IPS-11a (cell line): ENCODE results near the gene CCR2.
"Not testable (repeated sequence)": the region's sequence is repeated elsewhere in the genome, so short reads cannot be mapped to it uniquely, and the experiment has no call there.

Experiments
- H3K4me3 ChIP-seq: one replicate; pipeline ENCODE4 v1.5.1; 2013; ENCODE audit warnings: low read depth, low read length, control low read depth

CCR2 gene

DNA sequence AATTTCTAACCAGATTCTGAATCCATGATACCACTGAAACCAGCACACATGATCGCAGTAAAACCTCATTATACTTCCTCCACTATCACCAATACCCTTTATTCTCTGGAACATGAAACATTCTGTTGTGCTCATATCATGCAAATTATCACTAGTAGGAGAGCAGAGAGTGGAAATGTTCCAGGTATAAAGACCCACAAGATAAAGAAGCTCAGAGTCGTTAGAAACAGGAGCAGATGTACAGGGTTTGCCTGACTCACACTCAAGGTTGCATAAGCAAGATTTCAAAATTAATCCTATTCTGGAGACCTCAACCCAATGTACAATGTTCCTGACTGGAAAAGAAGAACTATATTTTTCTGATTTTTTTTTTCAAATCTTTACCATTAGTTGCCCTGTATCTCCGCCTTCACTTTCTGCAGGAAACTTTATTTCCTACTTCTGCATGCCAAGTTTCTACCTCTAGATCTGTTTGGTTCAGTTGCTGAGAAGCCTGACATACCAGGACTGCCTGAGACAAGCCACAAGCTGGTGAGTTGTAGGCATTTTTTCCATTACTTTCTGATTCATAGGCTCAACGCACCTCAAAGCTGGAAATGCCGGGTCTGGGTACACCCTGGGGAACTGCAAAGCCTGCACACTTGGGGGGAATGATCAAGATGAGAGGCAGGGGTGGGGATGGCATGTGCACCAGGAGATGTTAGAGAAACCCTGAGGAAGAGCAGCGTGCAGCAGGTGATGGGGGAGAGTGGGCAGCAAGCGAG lies at the start of gene CCR2:
Gene CCR2 (plus strand): TSS at position 465 of the 764 bp plus-strand sequence. CDS start 3,417 bp downstream, outside the sequence.
- no peak within 1 kb of the TSS for H3K4me3 ChIP-seq

DNA sequence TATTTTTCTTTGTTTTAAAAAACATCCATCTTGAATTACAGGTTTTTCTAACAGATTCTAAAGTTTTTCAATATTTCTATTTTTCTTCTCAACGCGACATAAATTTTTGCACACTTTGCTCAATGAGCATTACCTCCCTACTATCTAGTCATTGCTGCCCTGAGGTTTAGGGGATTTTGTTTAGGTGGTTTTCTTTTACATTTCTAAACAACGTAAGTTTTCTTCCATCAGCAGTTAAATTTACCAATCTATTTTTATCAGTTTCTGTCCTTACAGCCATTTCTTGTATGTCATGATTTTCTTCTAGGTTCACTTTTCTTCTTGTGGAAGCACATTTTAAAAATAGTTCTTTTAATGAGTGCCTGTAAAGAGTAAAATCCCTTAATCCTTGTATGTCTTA lies 49.2 kb upstream of the CCR2 start:
- H3K4me3 ChIP-seq: no peak overlapping the region

DNA sequence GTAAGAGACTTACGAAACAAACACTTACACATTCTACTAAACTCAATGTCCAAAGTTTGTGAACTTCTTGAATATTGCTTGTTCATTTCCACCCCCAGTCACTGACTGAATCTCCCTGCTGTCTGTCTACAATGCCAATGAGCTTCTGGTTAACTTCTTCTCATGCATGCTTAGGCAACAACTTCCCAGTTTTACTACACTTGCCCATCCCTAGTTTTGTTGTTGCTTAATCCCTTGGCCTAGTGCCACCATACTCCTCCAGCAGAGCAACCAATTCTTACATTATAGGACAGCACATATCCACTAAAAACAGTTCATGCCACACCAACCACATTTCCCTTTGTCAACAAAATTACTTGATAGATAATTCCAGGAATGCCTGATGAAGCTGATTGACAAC lies 40.9 kb upstream of the CCR2 start:
- H3K4me3 ChIP-seq: no peak overlapping the region

DNA sequence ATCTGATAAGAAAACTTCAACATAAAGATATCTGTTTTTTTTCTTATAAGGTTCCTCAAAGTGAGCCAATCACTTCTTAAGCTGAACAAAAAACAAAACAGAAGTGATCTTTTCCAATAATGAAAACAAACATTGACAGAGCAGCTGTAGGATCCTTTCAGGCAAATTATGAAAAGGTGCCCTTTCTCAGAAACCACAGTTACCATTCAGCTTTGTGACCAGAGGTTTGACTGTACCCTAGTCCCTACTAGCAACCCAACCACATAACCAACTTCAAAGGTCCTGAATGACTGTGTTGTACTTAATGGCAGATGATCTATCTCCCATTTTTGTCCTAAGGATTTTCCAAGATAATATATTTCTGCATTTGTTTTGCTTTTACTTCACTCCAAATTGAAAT lies 39.4 kb upstream of the CCR2 start:
- no peak overlapping the region for H3K4me3 ChIP-seq

DNA sequence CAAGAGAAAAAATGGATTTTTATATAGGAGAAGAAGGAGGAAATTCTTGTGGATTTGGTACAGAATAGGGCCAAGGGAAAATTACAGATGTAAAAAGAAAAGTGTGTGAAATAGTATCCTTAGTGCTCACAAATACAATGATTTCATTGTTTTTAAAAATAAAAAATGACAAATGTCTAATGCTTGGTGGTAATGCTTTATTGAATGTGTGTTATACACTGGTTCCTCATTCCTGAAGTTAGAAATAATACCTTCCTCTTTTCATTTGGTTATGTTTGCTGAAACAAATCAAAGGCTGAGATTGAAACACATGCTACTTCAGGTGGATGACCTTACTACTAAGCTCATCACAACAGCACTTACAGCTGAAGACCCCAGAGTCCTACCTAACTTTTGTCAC lies 37.7 kb upstream of the CCR2 start:
- no peak overlapping the region for H3K4me3 ChIP-seq

DNA sequence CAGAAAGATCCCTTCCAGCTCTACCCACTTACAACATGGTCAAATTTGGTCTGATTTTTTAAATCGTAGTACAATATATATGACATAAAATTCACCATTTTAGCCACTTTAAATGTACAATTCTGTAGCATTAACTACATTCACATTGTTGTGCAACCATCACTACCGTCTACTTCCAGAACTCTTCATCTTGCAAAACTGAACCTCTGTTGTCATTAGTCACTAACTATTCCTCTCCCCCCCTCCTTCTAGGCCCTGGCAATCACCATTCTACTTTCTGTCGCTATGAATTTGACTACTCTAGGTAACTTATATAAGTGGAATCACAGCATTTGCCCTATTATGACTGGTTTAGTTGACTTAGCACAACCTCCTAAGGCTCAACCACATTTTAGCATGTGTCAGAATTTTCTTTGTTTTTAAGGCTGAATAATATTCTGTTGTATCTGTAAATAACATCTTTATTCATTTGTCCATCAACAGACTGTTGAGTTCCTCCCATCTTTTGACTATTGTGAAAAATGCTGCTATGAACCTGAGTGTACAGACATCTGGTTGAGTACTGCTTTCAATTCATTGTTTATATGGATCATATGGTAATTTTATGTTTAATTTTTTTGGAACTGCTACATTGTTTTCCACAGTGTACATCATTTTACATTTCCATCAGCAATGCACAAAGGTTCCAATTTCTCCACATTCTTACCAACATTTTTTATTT lies 35.5 kb upstream of the CCR2 start:
- H3K4me3 ChIP-seq: no peak overlapping the region

DNA sequence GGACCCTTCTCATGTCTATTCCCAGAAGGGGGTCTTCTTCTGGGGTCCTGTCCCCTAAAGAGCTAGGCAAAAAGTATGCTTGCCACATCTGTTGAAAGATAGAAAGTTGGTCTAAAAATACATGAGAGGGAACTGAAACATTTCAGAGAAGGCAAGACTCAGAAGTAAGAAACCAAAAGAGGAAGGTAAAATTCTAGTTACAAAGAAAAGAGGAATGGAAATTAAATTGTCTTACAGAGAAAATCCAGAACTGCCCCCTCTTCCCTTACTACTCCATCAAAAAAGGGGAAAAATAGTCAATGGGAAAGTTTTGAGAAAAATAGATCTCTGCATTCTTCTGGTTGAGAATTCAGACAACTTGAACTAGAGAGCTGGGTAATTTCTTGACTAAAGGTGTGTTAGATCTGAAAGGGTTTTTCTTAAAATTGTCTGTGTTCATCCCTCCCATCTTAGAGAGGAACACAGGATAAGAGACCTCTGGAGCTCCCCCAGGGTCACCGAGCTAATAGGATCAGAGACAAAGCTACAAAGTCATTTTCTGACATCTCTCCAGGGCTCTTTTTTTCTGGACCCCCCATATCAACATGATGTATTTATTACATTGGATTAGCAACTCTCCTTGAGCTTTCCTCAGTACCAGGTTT lies 32.3 kb upstream of the CCR2 start:
- no peak overlapping the region for H3K4me3 ChIP-seq

DNA sequence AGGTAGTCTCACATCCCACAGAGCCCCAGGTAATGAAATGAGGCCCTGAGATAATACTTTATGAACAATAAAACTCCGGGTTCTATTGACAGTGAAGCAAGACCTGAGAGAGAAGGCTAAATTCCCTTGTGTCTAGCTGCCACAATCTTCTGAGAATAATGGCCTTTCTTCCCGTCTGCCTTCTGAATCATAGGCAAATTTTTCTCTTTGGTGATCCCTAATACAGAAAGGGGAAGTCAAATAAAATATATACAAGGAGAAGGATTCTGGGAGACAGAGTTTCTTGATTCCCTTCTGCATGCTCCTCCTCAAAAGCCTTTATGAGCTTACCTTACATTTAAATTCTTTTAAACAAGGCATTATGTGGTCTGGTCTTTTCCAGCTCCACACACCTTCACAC lies 29.9 kb upstream of the CCR2 start:
- no peak overlapping the region for H3K4me3 ChIP-seq

DNA sequence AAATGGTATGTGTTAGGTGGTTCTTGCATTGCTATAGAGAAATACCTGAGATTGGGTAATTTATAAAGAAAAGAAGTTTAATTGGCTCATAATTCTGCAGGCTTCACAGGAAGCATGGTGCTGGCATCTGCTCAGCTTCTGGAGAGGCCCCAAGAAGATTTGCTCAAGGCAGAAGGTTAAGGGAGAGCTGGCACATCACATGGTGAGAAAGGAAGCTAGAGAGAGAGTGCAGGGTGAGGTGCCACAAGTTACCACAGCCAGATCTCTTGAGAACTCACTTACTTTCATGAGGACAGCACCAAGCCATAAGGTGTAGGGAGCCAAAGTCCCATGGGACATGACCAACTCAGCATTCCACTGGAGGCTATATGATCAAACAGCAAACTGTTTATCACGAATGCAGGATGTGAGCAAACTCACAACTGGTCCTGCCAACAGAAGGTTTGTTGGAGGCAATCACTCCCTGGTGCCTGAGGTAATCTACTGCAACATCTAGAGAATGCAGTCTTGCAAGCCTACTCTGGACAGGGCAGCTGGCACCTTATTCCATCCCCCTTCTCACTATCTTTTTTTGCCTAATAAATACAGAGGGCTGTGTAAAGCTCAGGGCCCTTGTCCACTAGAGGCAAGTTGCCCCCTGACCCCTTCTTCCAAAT lies 28.1 kb upstream of the CCR2 start:
- no peak overlapping the region for H3K4me3 ChIP-seq

DNA sequence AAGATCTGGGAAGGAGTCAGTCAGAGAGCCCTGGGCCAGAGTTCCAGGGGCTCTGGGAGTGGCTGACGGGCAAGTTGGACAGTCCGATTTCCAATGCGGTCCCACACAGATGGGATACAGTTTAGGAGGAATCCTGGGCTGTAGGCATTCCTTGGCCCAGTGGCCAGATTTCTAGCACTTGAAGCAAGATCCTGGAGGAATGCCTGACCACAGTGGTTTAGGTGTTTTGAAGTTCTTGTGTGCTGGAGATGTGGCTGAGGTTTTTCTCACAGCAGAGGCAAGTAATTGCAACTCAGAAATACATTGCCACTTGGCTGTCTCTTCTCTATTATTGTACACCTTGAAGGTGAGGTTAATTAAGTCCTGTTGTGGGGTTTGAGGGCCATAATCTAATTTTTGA lies 23.2 kb upstream of the CCR2 start:
- H3K4me3 ChIP-seq: not testable (repeated sequence)

DNA sequence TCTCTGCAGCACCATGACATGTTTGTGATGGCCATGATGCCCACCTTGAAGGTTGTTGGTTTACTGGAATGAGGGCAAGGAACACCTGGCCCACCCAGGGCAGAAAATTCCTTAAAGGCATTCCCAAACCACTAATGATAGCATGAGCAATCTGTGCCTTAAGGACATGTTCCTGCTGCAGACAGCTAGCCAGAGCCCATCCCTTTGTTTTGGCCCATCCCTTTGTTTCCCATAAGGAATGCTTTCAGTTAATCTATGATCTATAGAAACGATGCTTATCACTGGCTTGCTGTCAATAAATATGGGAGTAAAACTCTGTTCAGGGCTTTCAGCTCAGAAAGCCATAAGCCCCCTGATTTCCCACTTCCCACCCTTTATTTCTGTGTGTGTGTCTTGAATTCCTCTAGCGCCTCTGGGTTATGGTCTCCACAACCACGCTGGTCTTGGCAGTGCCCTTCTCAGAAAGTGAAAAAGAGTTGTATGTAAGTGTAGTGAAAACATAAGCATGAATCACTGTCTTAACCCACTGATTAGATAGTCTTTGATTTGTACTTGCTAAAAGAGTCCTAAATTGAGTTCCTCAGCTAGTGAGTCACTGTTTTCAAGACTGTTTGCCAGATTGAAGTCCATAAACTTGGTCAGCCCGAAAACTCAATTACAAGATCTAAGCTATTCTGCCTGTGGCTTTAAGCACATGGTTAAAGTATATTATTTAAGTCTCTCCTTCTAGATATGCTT lies 19.0 kb upstream of the CCR2 start:
- no peak overlapping the region for H3K4me3 ChIP-seq

DNA sequence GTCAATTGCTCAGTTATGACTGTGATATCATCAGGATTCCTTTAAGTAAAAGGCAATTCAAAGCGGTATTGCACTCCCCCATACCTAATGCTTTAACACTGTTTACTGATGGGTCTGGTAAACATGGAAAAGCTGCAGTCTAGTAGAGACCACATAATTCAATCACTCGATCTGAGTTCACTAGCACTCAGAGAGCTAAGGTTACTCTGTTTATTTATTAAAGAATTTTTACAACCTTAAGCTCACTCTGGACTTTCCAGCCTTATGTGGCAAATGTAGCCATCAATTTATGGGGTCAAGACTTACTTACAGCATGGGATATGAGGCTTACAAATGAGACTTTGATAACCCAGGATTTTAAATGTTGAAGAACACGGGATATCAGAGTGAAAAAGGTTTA lies 18.4 kb upstream of the CCR2 start:
- no peak overlapping the region for H3K4me3 ChIP-seq

DNA sequence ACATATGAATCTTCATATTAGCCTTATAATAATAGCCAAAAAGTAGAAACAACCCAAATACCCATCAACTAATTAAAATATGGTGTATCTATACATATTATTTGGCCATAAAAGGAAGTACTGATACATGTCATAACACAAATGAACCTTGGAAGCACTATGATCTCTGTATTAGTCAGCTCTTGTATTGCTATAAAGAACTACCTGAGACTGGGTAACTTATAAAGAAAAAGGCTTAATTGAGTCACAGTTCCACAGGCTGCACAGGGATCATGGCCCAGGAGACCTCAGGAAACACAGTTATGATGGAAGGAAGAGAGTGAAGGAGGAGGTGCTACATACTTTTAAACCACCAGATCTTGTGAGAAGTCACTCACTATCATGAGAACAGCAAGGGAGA lies 16.0 kb upstream of the CCR2 start:
- H3K4me3 ChIP-seq: no peak overlapping the region

DNA sequence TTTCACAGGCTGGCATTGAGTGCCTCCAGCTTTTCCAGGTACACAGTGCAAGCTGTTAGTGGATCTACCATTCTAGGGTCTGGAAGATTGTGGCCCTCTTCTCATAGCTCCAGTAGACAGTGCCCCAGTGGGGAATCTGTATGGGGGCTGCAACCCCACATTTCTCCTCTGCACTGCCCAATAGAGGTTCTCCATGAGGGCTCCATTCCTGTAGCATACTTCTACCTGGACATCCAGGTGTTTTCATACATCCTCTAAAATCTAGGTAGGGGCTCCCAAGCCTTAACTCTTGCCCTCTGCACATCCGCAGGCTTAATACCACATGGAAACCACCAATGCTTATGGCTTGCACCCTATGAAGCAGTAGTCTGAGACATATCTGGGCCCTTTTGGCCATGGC lies 15.1 kb upstream of the CCR2 start:
- H3K4me3 ChIP-seq: no peak overlapping the region

DNA sequence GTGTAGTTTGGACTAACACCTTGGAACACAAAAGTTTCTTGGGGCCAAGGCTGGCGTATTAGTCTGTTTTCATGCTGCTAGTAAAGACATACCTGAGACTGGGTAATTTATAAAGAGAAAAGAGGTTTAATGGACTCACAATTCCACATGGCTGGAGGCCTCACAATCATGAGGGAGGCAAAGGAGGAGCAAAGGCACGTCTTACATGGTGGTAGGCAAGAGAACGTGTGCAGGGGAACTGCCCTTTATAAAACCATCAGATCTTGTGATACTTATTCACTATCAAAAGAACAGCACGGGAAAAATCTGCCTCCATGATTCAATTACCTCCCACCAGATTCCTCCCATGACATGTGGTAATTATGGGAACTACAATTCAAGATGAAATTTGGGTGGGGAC lies 9.4 kb upstream of the CCR2 start:
- H3K4me3 ChIP-seq: no peak overlapping the region

DNA sequence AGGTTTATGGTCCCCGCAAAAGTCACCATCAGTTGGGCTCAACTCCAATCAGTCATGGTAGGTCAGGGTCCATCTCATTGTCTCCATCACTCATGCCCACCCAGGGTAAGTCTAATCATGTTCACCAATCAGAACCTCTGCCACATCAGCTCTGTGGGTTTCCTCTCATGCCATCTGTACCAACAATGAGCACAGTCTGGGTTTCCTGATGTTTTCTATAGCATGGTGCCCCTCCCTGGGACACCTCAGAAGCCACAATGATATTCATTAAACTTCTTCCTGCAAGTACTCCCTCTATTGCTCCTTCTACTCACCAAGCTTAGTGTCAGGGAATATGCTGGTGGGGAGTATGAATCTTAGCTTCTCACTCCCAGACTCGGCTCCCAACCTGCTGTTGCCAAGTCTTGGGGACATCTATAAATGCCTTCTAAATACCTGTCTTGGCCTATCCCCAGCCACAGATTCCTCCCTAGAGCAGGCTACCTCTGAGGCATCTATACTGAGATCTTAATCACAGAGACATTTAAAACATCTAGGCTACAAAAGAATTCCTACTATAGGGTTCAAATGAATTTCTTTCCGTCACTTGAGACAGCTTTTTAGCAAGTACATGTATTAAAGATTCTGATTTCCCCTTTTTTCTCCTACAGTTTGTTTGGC lies 5.0 kb upstream of the CCR2 start:
- H3K4me3 ChIP-seq: no peak overlapping the region

DNA sequence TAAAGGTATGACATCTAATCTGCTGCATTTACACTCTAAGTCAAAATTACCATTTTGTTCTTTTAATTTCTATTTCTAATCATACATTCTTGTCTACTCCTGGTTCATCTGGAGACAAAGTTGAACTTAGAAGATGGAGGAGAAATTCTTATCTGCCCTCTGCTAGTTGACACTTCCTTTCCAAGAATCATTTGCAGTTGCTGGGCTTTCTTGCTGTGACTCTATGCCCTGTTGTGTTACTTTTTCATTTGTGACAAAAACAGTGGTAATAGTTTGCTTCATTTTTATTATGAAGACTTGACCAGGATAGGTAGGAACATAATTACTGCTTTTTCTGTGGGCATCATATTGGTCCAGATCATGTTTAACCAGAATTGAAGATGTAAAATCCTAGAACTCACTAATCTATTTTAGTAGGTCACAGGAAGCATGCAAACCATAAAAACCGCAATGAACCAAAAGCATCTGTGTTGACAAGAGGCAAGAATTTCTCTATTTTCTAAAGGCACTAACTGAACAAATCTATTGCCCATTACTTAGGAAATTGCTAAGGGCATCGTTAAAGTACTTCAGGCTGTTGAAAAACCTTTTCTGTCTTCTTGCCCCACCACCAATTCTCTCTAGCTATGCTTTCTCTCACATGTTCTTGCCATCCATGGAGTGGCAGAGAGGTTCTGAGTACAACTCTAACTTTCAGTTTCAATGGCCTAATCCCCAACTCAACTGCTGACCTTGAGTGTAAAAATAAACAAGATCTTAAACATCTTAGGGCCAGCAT lies 4.2 kb upstream of the CCR2 start:
- no peak overlapping the region for H3K4me3 ChIP-seq

DNA sequence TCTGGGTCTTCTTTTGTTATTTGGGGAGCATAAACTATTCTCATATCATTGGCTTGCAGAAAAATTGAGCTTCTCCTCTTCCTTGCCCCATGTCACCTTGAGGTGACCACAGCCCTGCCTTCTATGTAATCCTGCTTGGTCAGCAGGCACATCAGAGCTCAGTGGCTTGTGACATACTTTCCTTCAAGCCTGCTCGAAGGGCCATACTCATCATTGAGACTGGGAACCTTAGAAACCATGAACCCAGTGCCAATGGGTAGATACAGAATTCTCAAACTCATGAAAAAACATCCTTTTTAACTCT lies 3.7 kb upstream of the CCR2 start:
- no peak overlapping the region for H3K4me3 ChIP-seq

DNA sequence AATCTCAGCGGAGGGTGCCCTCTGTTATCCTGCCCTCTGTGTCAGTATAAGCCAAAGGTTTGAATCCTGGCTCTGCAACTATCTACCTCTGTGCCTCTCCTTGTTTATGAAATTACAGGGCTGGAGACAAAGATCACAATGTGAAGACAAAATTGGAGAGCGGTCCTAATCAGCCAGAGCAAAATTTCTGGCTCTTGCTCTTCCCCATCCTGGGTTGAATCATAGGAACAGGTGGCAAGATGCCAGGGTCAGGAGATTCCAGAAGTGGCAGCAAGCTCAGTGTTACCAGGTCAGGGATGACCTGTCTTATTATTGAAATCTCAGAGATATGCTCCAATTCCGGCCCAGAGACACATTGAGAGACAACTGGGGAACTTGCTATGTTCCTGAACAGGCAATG lies 2.3 kb upstream of the CCR2 start:
- no peak overlapping the region for H3K4me3 ChIP-seq

DNA sequence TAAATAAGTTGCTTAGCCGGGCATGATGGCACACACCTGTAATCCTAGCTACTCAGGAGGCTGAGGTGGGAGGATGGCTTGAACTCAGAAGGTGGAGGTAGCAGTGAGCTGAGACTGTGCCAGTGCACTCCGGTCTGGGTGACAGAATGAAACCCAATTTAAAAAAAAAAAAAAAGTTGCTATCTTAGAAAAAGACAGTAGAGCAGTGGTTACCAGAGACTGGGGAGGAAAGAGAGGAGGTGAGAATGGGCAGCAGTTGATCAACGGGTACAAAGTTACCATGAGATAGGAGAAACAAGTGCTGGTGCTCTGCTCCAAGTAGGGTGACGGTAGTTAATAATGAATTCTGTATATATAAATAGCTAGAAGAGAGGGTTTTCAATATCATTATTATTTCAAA lies 821 bp upstream of the CCR2 start:
- H3K4me3 ChIP-seq: no peak overlapping the region
